GM21515 (cell line): ENCODE data around the gene DDX28.
A peak's percentile ranks its signal among the peaks of the same experiment; 100 is the strongest.

ENCODE experiments used
- ATAC-seq: cut with Tn5 transposase; IDR thresholded peaks from one replicate; pipeline ENCODE4 v1.9.1; 2021; ENCODE audit not compliant: unreplicated experiment

DDX28 gene

GRCh38 chr16:68022728-68023537 is at the start of gene DDX28, which contains the start of gene DUS2:
TSS of gene DDX28 (minus strand) at chr16:68023232. CDS start at chr16:68023202, 30 bp downstream.
TSS of gene DUS2 (plus strand) at chr16:68023284. CDS start at chr16:68038024, 14,740 bp downstream.
- peak; percentile 75 for ATAC-seq

- ATAC-seq: no peak
Measured at GRCh38 chr16:68072038-68072695, 49.1 kb upstream of the DDX28 start.

- no peak for ATAC-seq
Measured at GRCh38 chr16:68071518-68071901, 48.5 kb upstream of the DDX28 start.

- no peak for ATAC-seq
Measured at GRCh38 chr16:68070806-68071517, 47.9 kb upstream of the DDX28 start.

- ATAC-seq: no peak
Measured at GRCh38 chr16:68070249-68070730, 47.3 kb upstream of the DDX28 start.

GRCh38 chr16:68069511-68070248 is 46.6 kb upstream of the DDX28 start:
- ATAC-seq: no peak

GRCh38 chr16:68068926-68069325 is 45.9 kb upstream of the DDX28 start:
- ATAC-seq: no peak

- ATAC-seq: no peak
Measured at GRCh38 chr16:68066763-68067162, 43.7 kb upstream of the DDX28 start.

- no peak for ATAC-seq
Measured at GRCh38 chr16:68065716-68066305, 42.8 kb upstream of the DDX28 start.

GRCh38 chr16:68064791-68065365 is 41.8 kb upstream of the DDX28 start:
- ATAC-seq: no peak

GRCh38 chr16:68062910-68063393 is 39.9 kb upstream of the DDX28 start:
- ATAC-seq: no peak

- no peak for ATAC-seq
Measured at GRCh38 chr16:68061396-68061795, 38.4 kb upstream of the DDX28 start.

- no peak for ATAC-seq
Measured at GRCh38 chr16:68059804-68060203, 36.8 kb upstream of the DDX28 start.

GRCh38 chr16:68055395-68055794 is 32.4 kb upstream of the DDX28 start:
- no peak for ATAC-seq

GRCh38 chr16:68049449-68049848 is 26.4 kb upstream of the DDX28 start:
- no peak for ATAC-seq

- ATAC-seq: no peak
Measured at GRCh38 chr16:68047987-68048386, 25.0 kb upstream of the DDX28 start.

GRCh38 chr16:68046106-68046505 is 23.1 kb upstream of the DDX28 start:
- no peak for ATAC-seq

- no peak for ATAC-seq
Measured at GRCh38 chr16:68041783-68042182, 18.8 kb upstream of the DDX28 start.

- ATAC-seq: peak; percentile 83
Measured at GRCh38 chr16:68040506-68041288, 17.7 kb upstream of the DDX28 start.
